GM12878 (cell line): ENCODE results near the gene CRX. TPM values are rescaled to one million over a fixed set of nuclear protein-coding genes. Genes with fewer than 3 reads are reported as not detected.

Experiments used
- ATAC-seq: fragments of 200-7000 bp; cut with Tn5 transposase; 3 replicates; pipeline ENCODE4 v1.9.1; 2020; ENCODE audit warnings: mild to moderate bottlenecking, moderate library complexity
- BruUV-seq: library from RNA; stranded (reverse); fragments of 400-500 nt; replicated peaks from 2 replicates; lab custom pipeline; 2021; lab: Mats Ljungman, UMichigan
- CTCF ChIA-PET: fragments of 300-600 bp; sonication (Branson Sonifier 250); formaldehyde crosslinking; extraction: SDS; loops from one replicate; lab custom pipeline; 2021; ENCODE audit warnings: inconsistent platforms; lab: Yijun Ruan, JAX
- POLR2A ChIA-PET: fragments of 350-600 bp; formaldehyde crosslinking; extraction: SDS; loops from one replicate; lab custom pipeline; 2021; ENCODE audit warnings: inconsistent platforms; lab: Charles Lee
- RAD21 ChIA-PET: fragments of 300-600 bp; sonication (Branson Sonifier 250); formaldehyde crosslinking; loops from one replicate; lab custom pipeline; 2023; ENCODE audit warnings: antibody characterized with exemption; ENCODE audit not compliant: unreplicated experiment; lab: Charles Lee
- SMC1A ChIA-PET: fragments of 300-600 bp; sonication (Branson Sonifier 250); formaldehyde crosslinking; loops from one replicate; lab custom pipeline; 2023; ENCODE audit not compliant: unreplicated experiment, uncharacterized antibody; lab: Charles Lee
- DNase-seq: peaks from one replicate; pipeline ENCODE4 v3.0.0-alpha.2; 2011; ENCODE audit warnings: low read depth, low spot score
- FAIRE-seq: peaks from 3 replicates; lab custom pipeline; 2011; peaks lifted over from hg19 to GRCh38; lab: Jason Lieb, UNC
- H2AFZ ChIP-seq: 2 replicates; pipeline ENCODE4 v1.6.0; 2011; ENCODE audit warnings: low read depth, low read length, control low read depth; ENCODE audit not compliant: control insufficient read depth
- H3K27ac ChIP-seq: 2 replicates; pipeline ENCODE4 v1.5.1; 2011; ENCODE audit warnings: control low read depth; ENCODE audit not compliant: control insufficient read depth, insufficient read depth
- H3K27me3 ChIP-seq, 2 experiments: replicated peaks in 1 of 2; 2 replicates each; pipeline versions ENCODE4 v1.6.0 to v1.6.1; 2011; ENCODE audit warnings: low read length in 1 of 2; ENCODE audit not compliant: control insufficient read depth in 2 of 2, insufficient read depth in 2 of 2
- H3K36me3 ChIP-seq, 2 experiments: 2 replicates each; pipeline ENCODE4 v1.5.1; 2011; ENCODE audit warnings: low read length in 1 of 2; ENCODE audit not compliant: control insufficient read depth in 2 of 2, insufficient read depth in 2 of 2
- H3K4me1 ChIP-seq: 2 replicates; pipeline ENCODE4 v1.6.1; 2011; ENCODE audit warnings: mild to moderate bottlenecking, low read length, moderate library complexity, mixed read lengths; ENCODE audit not compliant: control insufficient read depth, insufficient read depth
- H3K4me2 ChIP-seq: 2 replicates; pipeline ENCODE4 v1.6.0; 2011; ENCODE audit warnings: control low read depth; ENCODE audit not compliant: control insufficient read depth, insufficient read depth
- H3K4me3 ChIP-seq: fragments of 200-600 bp; sonication (generic); 2 replicates; pipeline ENCODE4 v1.5.1; 2016
- H3K79me2 ChIP-seq: 2 replicates; pipeline ENCODE4 v1.6.0; 2011; ENCODE audit warnings: low read length; ENCODE audit not compliant: control insufficient read depth, insufficient read depth
- H3K9ac ChIP-seq: 2 replicates; pipeline ENCODE4 v1.8.0; 2011; ENCODE audit warnings: low read length, control low read depth, mixed read lengths; ENCODE audit not compliant: control insufficient read depth, insufficient read depth
- H3K9me3 ChIP-seq: replicated peaks from 3 replicates; pipeline ENCODE4 v1.5.1; 2011; ENCODE audit warnings: mild to moderate bottlenecking, low read length; ENCODE audit not compliant: control insufficient read depth, insufficient read depth
- H4K20me1 ChIP-seq: 2 replicates; pipeline ENCODE4 v1.6.0; 2011; ENCODE audit not compliant: control insufficient read depth, insufficient read depth
- CBX3 ChIP-seq: fragments of 200-600 bp; sonication (generic); IDR thresholded peaks from 2 replicates; pipeline ENCODE4 v1.6.1; 2016; ENCODE audit warnings: low read depth, borderline replicate concordance
- IKZF2 ChIP-seq, 2 experiments: fragments of 450-650 bp; IDR thresholded peaks; 2 replicates each; pipeline ENCODE4 v1.6.1; 2017; ENCODE audit warnings: mild to moderate bottlenecking in 2 of 2, moderate library complexity in 2 of 2
- KDM1A ChIP-seq: fragments of 200-600 bp; sonication (generic); IDR thresholded peaks from 2 replicates; pipeline ENCODE4 v1.6.1; 2016; ENCODE audit warnings: borderline replicate concordance
- NFIC ChIP-seq: IDR thresholded peaks from 2 replicates; pipeline ENCODE4 v1.6.1; 2012; ENCODE audit warnings: low read depth, mild to moderate bottlenecking, inconsistent platforms, low read length, moderate library complexity
- NFYA ChIP-seq: IDR thresholded peaks from 2 replicates; pipeline ENCODE4 v1.6.1; 2011; ENCODE audit warnings: low read depth, mild to moderate bottlenecking, low read length, improper control_type of control experiment, borderline replicate concordance
- NR2C1 ChIP-seq: fragments of 450-650 bp; IDR thresholded peaks from 2 replicates; pipeline ENCODE4 v1.6.1; 2017; ENCODE audit warnings: antibody characterized with exemption, mild to moderate bottlenecking, moderate library complexity
- NR2F1 ChIP-seq: fragments of 450-650 bp; conservative IDR thresholded peaks from 2 replicates; pipeline ENCODE4 v1.6.1; 2017; ENCODE audit warnings: mild to moderate bottlenecking
- POLR2AphosphoS2 ChIP-seq: IDR thresholded peaks from 2 replicates; pipeline ENCODE4 v1.6.1; 2011; ENCODE audit warnings: low read depth, mild to moderate bottlenecking, low read length, improper control_type of control experiment, moderate library complexity
- RCOR1 ChIP-seq: conservative IDR thresholded peaks from 2 replicates; pipeline ENCODE4 v1.6.1; 2012; ENCODE audit warnings: low read depth, low read length, improper control_type of control experiment
- SREBF1 ChIP-seq: IDR thresholded peaks from 2 replicates; pipeline ENCODE4 v1.6.1; 2012; ENCODE audit warnings: mild to moderate bottlenecking, low read length
- SUZ12 ChIP-seq: fragments of 200-600 bp; sonication (generic); IDR thresholded peaks from one replicate; pipeline ENCODE4 v1.6.1; 2018; ENCODE audit warnings: antibody characterized with exemption, mild to moderate bottlenecking; ENCODE audit not compliant: unreplicated experiment
- WRNIP1 ChIP-seq: IDR thresholded peaks from 2 replicates; pipeline ENCODE4 v1.6.1; 2011; ENCODE audit warnings: low read depth, low read length, improper control_type of control experiment, borderline replicate concordance
- WGBS: methylation state at CpG from one replicate; pipeline ENCODE4 v1.1.6; 2016; ENCODE audit warnings: low lambda C conversion rate; ENCODE audit not compliant: insufficient replicate concordance, insufficient coverage; ENCODE audit errors: missing lambda C conversion rate; 5-methylcytosine and 5-hydroxymethylcytosine counted together
- in situ Hi-C: fragments of 300-500 bp; cut with MboI; formaldehyde crosslinking; loops from 9 replicates; pipeline ENCODE4 v1.14.3; 2018; ENCODE audit warnings: mixed read lengths
- intact Hi-C: fragments of 100-400 bp; cut with micrococcal nuclease; formaldehyde crosslinking; loops from one replicate; pipeline ENCODE4 v1.14.2; 2022; ENCODE audit not compliant: unreplicated experiment
- polyA plus RNA-seq, 11 experiments: library from polyadenylated mRNA; depleted of rRNA in 4 of 11; unstranded in 6 of 11; stranded (reverse) in 5 of 11; fragments of >200 nt; fragmentation: Nextera tagmentation in 4 of 11; fragmentation: Illumina TruSeq in 1 of 11; extraction: Ambion mirVana in 4 of 11; extraction: Trizol in 1 of 11; gene quantifications; 1 replicate in 1 of 11; 2 replicates in 10 of 11; pipeline versions ENCODE4 v1.2.1 to v1.2.3, GENCODE V29; 2011 to 2016; ENCODE audit warnings: inconsistent platforms in 2 of 11, missing spikeins in 2 of 11, low read depth in 1 of 11
- total RNA-seq, 4 experiments: library from RNA; depleted of rRNA in 3 of 4; stranded (reverse); fragments of >200 nt in 3 of 4; fragmentation: Illumina TruSeq in 1 of 4; extraction: Trizol in 1 of 4; gene quantifications; 2 replicates each; pipeline versions ENCODE4 v1.2.1 to v1.2.3, GENCODE V29; 2013 to 2021

Gene CRX
- total and polyA plus RNA-seq, 10 of the 15 experiments (the other 5 are each of a cell fraction or from before 2014, with no cell fraction given): not detected

- DNase-seq (no peak), FAIRE-seq (no peak), ATAC-seq (no peak)
- H3K27ac ChIP-seq: no peak overlapping the region
- no peak overlapping the region for H3K4me2 ChIP-seq
- BruUV-seq: no TSS peak
- in situ Hi-C loops (no loop called here), intact Hi-C loops (no loop called here)
- H3K27me3 ChIP-seq: no peaks in the 10 kb centered on the region; a peak in 1 of 4 replicates
- WGBS: 6% methylated on average over 2 of the region's 2 CpGs
- TF ChIP-seq NR2C1 (no peak), CBX3 (no peak), WRNIP1 (no peak), IKZF2 (IDR thresholded peaks at IDR 0.05) (no peak), SUZ12 (no peak), RCOR1 (no peak), KDM1A (no peak), NFIC (no peak), POLR2AphosphoS2 (no peak), SREBF1 (no peak), NFYA (no peak), NR2F1 (no peak)
- H3K79me2 ChIP-seq: no peaks in the 10 kb centered on the region
- no peak overlapping the region for H2AFZ ChIP-seq
- ChIA-PET CTCF (interaction anchor here (0.5 to 2.1 kb wide), 2 partner anchors 31 to 47 kb away, joined by 5 to 6 read pairs; no protein-coding TSS in a partner anchor), SMC1A (no interaction called here), RAD21 (no interaction called here), POLR2A (no interaction called here)
- no peaks in the 10 kb centered on the region; the same call in 2 of the 3 replicates for H3K9me3 ChIP-seq
- no peaks in the 10 kb centered on the region for H3K4me1 ChIP-seq
- H3K9ac ChIP-seq: no peak overlapping the region
- H3K36me3 ChIP-seq: no peaks in the 10 kb centered on the region
- H3K4me3 ChIP-seq: no peak overlapping the region
- no peaks in the 10 kb centered on the region for H4K20me1 ChIP-seq
Observed at GRCh38 chr19:47796785-47797184, 25.0 kb upstream of the CRX start.
